ENCODE measurements around the gene SLC39A7.

The SLC39A7 gene

GRCh38 chr6:33236852-33237251, 36.2 kb downstream of the SLC39A7 start:
- DNase-seq (ENCODE audit: low read depth): no peak

- DNase-seq (ENCODE audit: low read depth): no peak
These were observed 37.1 kb downstream of the SLC39A7 start for GRCh38 chr6:33237741-33238140.

GRCh38 chr6:33241968-33242367, 41.3 kb downstream of the SLC39A7 start:
- DNase-seq (ENCODE audit: low read depth): no peak

GRCh38 chr6:33243476-33243875, 42.8 kb downstream of the SLC39A7 start:
- DNase-seq (ENCODE audit: low read depth): no peak

- peak; percentile 93 for DNase-seq (ENCODE audit: low read depth)
These were observed 47.4 kb downstream of the SLC39A7 start for GRCh38 chr6:33247977-33248642.

GRCh38 chr6:33248643-33248931, 47.9 kb downstream of the SLC39A7 start:
- DNase-seq (ENCODE audit: low read depth): peak; percentile 69

- DNase-seq (ENCODE audit: low read depth): peak; percentile 100
These were observed 48.5 kb downstream of the SLC39A7 start for GRCh38 chr6:33248932-33249731.

- DNase-seq (ENCODE audit: low read depth): peak; percentile 97
These were observed 49.3 kb downstream of the SLC39A7 start for GRCh38 chr6:33249732-33250630.

GRCh38 chr6:33250731-33251130, 50.1 kb downstream of the SLC39A7 start:
- no peak for DNase-seq (ENCODE audit: low read depth)

GRCh38 chr6:33251395-33252012, 50.8 kb downstream of the SLC39A7 start:
- DNase-seq (ENCODE audit: low read depth): no peak

- DNase-seq (ENCODE audit: low read depth): peak; percentile 57
These were observed 52.1 kb downstream of the SLC39A7 start for GRCh38 chr6:33252759-33253158.
